Smooth muscle cell (in vitro differentiated cells): ENCODE measurements around the gene HES5. TPM values are rescaled to one million over a fixed set of nuclear protein-coding genes. Genes with fewer than 3 reads are reported as not detected.
"Not testable (repeated sequence)": the region's sequence is repeated elsewhere in the genome, so short reads cannot be mapped to it uniquely, and the experiment has no call there.

Source experiments
- DNase-seq: peaks from one replicate; lab custom pipeline; 2025; ENCODE audit not compliant: unreplicated experiment; lab: John Stamatoyannopoulos, UW
- H2AFZ ChIP-seq: fragments of 200-600 bp; sonication (generic); 2 replicates; pipeline ENCODE4 v1.6.0; 2016; ENCODE audit warnings: antibody characterized with exemption, low read depth, mild to moderate bottlenecking
- H3F3A ChIP-seq: fragments of 200-600 bp; sonication (generic); 2 replicates; pipeline ENCODE4 v1.6.0; 2017; ENCODE audit warnings: antibody characterized with exemption, low read depth
- H3K27ac ChIP-seq: fragments of 200-600 bp; sonication (generic); 2 replicates; pipeline ENCODE4 v1.5.1; 2016; ENCODE audit warnings: low read depth, mild to moderate bottlenecking
- H3K27me3 ChIP-seq: fragments of 200-600 bp; sonication (generic); 2 replicates; pipeline ENCODE4 v1.6.1; 2016; ENCODE audit warnings: low read depth, mild to moderate bottlenecking
- H3K36me3 ChIP-seq: fragments of 200-600 bp; sonication (generic); 2 replicates; pipeline ENCODE4 v1.5.1; 2016; ENCODE audit warnings: low read depth
- H3K4me1 ChIP-seq: fragments of 200-600 bp; sonication (generic); 2 replicates; pipeline ENCODE4 v1.5.1; 2016; ENCODE audit warnings: low read depth
- H3K4me2 ChIP-seq: fragments of 200-600 bp; sonication (generic); 2 replicates; pipeline ENCODE4 v1.6.0; 2016; ENCODE audit warnings: mild to moderate bottlenecking
- H3K4me3 ChIP-seq: fragments of 200-600 bp; sonication (generic); 2 replicates; pipeline ENCODE4 v1.5.1; 2016; ENCODE audit warnings: mild to moderate bottlenecking
- H3K79me2 ChIP-seq: fragments of 200-600 bp; sonication (generic); 2 replicates; pipeline ENCODE4 v1.6.0; 2016; ENCODE audit warnings: low read depth, mild to moderate bottlenecking
- H3K9ac ChIP-seq: fragments of 200-600 bp; sonication (generic); 2 replicates; pipeline ENCODE4 v1.6.0; 2016; ENCODE audit warnings: low read depth
- H3K9me3 ChIP-seq: fragments of 200-600 bp; sonication (generic); replicated peaks from 2 replicates; pipeline ENCODE4 v1.5.1; 2016; ENCODE audit warnings: low read depth
- H4K20me1 ChIP-seq: fragments of 200-600 bp; sonication (generic); 2 replicates; pipeline ENCODE4 v1.6.0; 2016; ENCODE audit warnings: low read depth
- WGBS: methylation state at CpG from one replicate; pipeline ENCODE4 v1.1.7; 2016; ENCODE audit warnings: low lambda C conversion rate; 5-methylcytosine and 5-hydroxymethylcytosine counted together
- polyA plus RNA-seq: library from polyadenylated mRNA; unstranded; fragments of >200 nt; fragmentation: Nextera tagmentation; extraction: Ambion mirVana; gene quantifications from 2 replicates; pipeline ENCODE4 v1.2.1, GENCODE V29; 2016
- total RNA-seq: library from RNA; depleted of rRNA; stranded (reverse); fragments of >200 nt; gene quantifications from 2 replicates; pipeline ENCODE4 v1.2.3, GENCODE V29; 2014
- TF ChIP-seq, protein P1 (sequence below): fragments of 200-600 bp; sonication (generic); IDR thresholded peaks from 2 replicates; pipeline ENCODE4 v1.5.1; 2017; ENCODE audit warnings: borderline replicate concordance, mild to moderate bottlenecking, antibody characterized with exemption; ENCODE audit not compliant: insufficient read depth, poor library complexity, severe bottlenecking

The HES5 gene
- total and polyA plus RNA-seq, 2 experiments from 2014 or later: 1.6 to 1.7 TPM

GRCh38 chr1:2555634-2556276, 25.7 kb upstream of the HES5 start:
- H3K9ac ChIP-seq: no peak overlapping the region
- H3K4me1 ChIP-seq: peaks cover 8% of the 10 kb centered on the region
- H3K27me3 ChIP-seq: no peaks in the 10 kb centered on the region
- no peak overlapping the region for H3K27ac ChIP-seq
- no peak for DNase-seq
- no peaks in the 10 kb centered on the region for H3K9me3 ChIP-seq
- H3K79me2 ChIP-seq: no peaks in the 10 kb centered on the region
- H2AFZ ChIP-seq: no peak overlapping the region
- no peak overlapping the region for H3K4me3 ChIP-seq
- no peaks in the 10 kb centered on the region for H4K20me1 ChIP-seq
- H3F3A ChIP-seq: no peaks in the 10 kb centered on the region
- H3K36me3 ChIP-seq: no peaks in the 10 kb centered on the region
- 83% methylated on average over 24 of the region's 26 CpGs for WGBS
- TF ChIP-seq, protein P1, sequence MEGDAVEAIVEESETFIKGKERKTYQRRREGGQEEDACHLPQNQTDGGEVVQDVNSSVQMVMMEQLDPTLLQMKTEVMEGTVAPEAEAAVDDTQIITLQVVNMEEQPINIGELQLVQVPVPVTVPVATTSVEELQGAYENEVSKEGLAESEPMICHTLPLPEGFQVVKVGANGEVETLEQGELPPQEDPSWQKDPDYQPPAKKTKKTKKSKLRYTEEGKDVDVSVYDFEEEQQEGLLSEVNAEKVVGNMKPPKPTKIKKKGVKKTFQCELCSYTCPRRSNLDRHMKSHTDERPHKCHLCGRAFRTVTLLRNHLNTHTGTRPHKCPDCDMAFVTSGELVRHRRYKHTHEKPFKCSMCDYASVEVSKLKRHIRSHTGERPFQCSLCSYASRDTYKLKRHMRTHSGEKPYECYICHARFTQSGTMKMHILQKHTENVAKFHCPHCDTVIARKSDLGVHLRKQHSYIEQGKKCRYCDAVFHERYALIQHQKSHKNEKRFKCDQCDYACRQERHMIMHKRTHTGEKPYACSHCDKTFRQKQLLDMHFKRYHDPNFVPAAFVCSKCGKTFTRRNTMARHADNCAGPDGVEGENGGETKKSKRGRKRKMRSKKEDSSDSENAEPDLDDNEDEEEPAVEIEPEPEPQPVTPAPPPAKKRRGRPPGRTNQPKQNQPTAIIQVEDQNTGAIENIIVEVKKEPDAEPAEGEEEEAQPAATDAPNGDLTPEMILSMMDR: no peak
- H3K4me2 ChIP-seq: no peak overlapping the region

- 90% methylated on average over 19 of the region's 19 CpGs for WGBS
- no peaks in the 10 kb centered on the region for H3K9me3 ChIP-seq
Measured at GRCh38 chr1:2554621-2555387, 24.7 kb upstream of the HES5 start.

GRCh38 chr1:2553871-2554620, 24.0 kb upstream of the HES5 start:
- no peaks in the 10 kb centered on the region for H3K36me3 ChIP-seq
- WGBS: 94% methylated on average over 30 of the region's 30 CpGs
- no peaks in the 10 kb centered on the region for H3K79me2 ChIP-seq
- H3K4me2 ChIP-seq: no peak overlapping the region
- no peak overlapping the region for H2AFZ ChIP-seq
- H3K9me3 ChIP-seq: no peaks in the 10 kb centered on the region
- peaks cover 8% of the 10 kb centered on the region for H3K4me1 ChIP-seq
- no peaks in the 10 kb centered on the region for H3F3A ChIP-seq
- TF ChIP-seq, protein P1: no peak
- no peak overlapping the region for H3K27ac ChIP-seq
- H3K27me3 ChIP-seq: no peaks in the 10 kb centered on the region
- no peak for DNase-seq
- H3K9ac ChIP-seq: no peak overlapping the region
- H3K4me3 ChIP-seq: no peak overlapping the region
- no peaks in the 10 kb centered on the region for H4K20me1 ChIP-seq

More at GRCh38 chr1:2554621-2555387, 24.7 kb upstream of the HES5 start:
- Histone ChIP-seq H4K20me1 (no peaks in the 10 kb centered on the region), H3K4me3 (no peak overlapping the region), H3F3A (no peaks in the 10 kb centered on the region), H3K4me1 (peaks cover 8% of the 10 kb centered on the region), H3K27me3 (no peaks in the 10 kb centered on the region), H3K79me2 (no peaks in the 10 kb centered on the region), H2AFZ (no peak overlapping the region), H3K27ac (no peak overlapping the region), H3K9ac (no peak overlapping the region), H3K4me2 (no peak overlapping the region), H3K36me3 (no peaks in the 10 kb centered on the region)
- DNase-seq: no peak
- TF ChIP-seq, protein P1: peak; percentile 12

- peaks cover 18% of the 10 kb centered on the region for H3K4me1 ChIP-seq
- H3K36me3 ChIP-seq, H4K20me1 ChIP-seq, H3K9me3 ChIP-seq, H3K27me3 ChIP-seq, H3K4me2 ChIP-seq, H3F3A ChIP-seq, H3K27ac ChIP-seq, H3K9ac ChIP-seq, H3K79me2 ChIP-seq, H2AFZ ChIP-seq, H3K4me3 ChIP-seq, DNase-seq: not testable (repeated sequence)
- WGBS: 80% methylated on average over 1 of the region's 9 CpGs
Measured at GRCh38 chr1:2553076-2553475, 23.0 kb upstream of the HES5 start.
